ENCODE results near the gene RAP1A.

DNA sequence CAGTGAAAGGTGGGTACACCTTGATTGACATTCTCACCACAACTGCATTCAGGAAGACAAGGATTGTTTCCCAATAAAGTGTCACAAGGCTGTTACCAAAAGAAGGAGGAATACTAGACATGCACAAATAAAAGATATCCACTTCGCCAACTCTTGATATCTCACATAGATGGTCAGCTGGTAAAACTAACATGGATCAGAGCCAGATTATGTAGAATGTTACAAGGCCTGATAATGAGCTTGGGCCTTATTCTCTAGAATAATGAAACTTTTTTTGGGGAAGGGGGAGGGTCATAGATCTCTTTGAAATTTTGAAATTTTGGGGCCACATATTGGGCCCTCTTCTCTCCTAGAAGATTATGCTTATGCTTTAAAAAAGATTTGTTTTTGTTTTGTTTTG is 24.9 kb downstream of the RAP1A start:
- TF ChIP-seq POLR2AphosphoS5 (IDR thresholded peaks at IDR 0.05; ENCODE audit: low read depth, low read length) (no peak), CTCF (IDR thresholded peaks at IDR 0.05) (no peak)
